Calu3 (cell line): ENCODE results near the gene WDR5B. TPM values are rescaled to one million over a fixed set of nuclear protein-coding genes. Genes with fewer than 3 reads are reported as not detected.

Source experiments
- BruUV-seq: library from RNA; stranded (reverse); fragments of 400-500 nt; replicated peaks from 2 replicates; lab custom pipeline; 2021; lab: Mats Ljungman, UMichigan
- CTCF ChIA-PET: fragments of 300-600 bp; sonication (Branson Sonifier 250); formaldehyde crosslinking; loops from one replicate; lab custom pipeline; 2022; ENCODE audit warnings: antibody characterized with exemption; lab: Charles Lee
- DNase-seq: peaks from one replicate; pipeline ENCODE4 v3.0.0; 2022
- H3K27ac Mint-ChIP-seq: one replicate; pipeline ENCODE4 v1.8.0; 2022; ENCODE audit warnings: mixed read lengths; ENCODE audit not compliant: unreplicated experiment
- H3K27me3 Mint-ChIP-seq: one replicate; pipeline ENCODE4 v1.8.0; 2022; ENCODE audit warnings: mixed read lengths; ENCODE audit not compliant: unreplicated experiment
- H3K36me3 Mint-ChIP-seq: one replicate; pipeline ENCODE4 v1.8.0; 2022; ENCODE audit warnings: mild to moderate bottlenecking, moderate library complexity, mixed read lengths; ENCODE audit not compliant: insufficient read depth, unreplicated experiment
- H3K4me1 Mint-ChIP-seq: one replicate; pipeline ENCODE4 v1.8.0; 2022; ENCODE audit warnings: mild to moderate bottlenecking, low read depth, mixed read lengths; ENCODE audit not compliant: unreplicated experiment
- H3K4me3 Mint-ChIP-seq: one replicate; pipeline ENCODE4 v1.8.0; 2022; ENCODE audit warnings: mild to moderate bottlenecking, low read depth, moderate library complexity, mixed read lengths; ENCODE audit not compliant: unreplicated experiment
- H3K9me3 Mint-ChIP-seq: one replicate; pipeline ENCODE4 v1.8.0; 2022; ENCODE audit warnings: low read depth, mixed read lengths; ENCODE audit not compliant: unreplicated experiment
- intact Hi-C: fragments of 100-400 bp; cut with micrococcal nuclease; formaldehyde crosslinking; loops from one replicate; pipeline ENCODE4 v1.10.0; 2022; ENCODE audit not compliant: unreplicated experiment
- total RNA-seq: library from RNA; stranded (reverse); gene quantifications from 2 replicates; pipeline ENCODE4 v1.2.3, GENCODE V29; 2022
- TF ChIP-seq, protein P1 (sequence below): fragments of 200-600 bp; IDR thresholded peaks from one replicate; pipeline ENCODE4 v1.8.0; 2022; ENCODE audit warnings: antibody characterized with exemption; ENCODE audit not compliant: unreplicated experiment

Gene WDR5B
- total RNA-seq, 1 experiment from 2014 or later, result 7.9 TPM

DNA sequence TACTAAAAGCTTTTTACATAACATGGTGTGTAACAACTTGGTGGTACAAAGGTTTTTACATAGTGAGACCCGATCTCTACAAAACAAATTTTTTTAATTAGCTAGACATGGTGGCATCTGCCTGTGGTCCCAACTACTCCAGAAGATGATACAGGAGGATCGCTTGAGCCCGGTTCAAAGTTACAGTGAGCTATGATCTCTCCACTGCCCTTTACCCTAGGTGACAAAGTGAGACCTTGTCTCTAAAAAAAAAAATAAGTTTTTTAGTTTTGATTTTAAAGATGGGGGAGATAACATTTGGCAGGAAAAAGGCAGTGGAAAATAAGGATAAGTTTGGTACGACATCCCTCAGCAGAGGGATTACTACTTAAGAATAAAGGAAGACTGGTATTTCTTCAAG is 26.0 kb downstream of the WDR5B start:
- H3K9me3 Mint-ChIP-seq, result no peaks in the 10 kb centered on the region
- CTCF ChIA-PET, result no interaction called here
- no peak overlapping the region for H3K4me3 Mint-ChIP-seq
- intact Hi-C loops, result no loop called here
- DNase-seq, result no peak
- H3K4me1 Mint-ChIP-seq, result no peaks in the 10 kb centered on the region
- no TSS peak for BruUV-seq
- no peak overlapping the region for H3K27ac Mint-ChIP-seq
- TF ChIP-seq, protein P1, sequence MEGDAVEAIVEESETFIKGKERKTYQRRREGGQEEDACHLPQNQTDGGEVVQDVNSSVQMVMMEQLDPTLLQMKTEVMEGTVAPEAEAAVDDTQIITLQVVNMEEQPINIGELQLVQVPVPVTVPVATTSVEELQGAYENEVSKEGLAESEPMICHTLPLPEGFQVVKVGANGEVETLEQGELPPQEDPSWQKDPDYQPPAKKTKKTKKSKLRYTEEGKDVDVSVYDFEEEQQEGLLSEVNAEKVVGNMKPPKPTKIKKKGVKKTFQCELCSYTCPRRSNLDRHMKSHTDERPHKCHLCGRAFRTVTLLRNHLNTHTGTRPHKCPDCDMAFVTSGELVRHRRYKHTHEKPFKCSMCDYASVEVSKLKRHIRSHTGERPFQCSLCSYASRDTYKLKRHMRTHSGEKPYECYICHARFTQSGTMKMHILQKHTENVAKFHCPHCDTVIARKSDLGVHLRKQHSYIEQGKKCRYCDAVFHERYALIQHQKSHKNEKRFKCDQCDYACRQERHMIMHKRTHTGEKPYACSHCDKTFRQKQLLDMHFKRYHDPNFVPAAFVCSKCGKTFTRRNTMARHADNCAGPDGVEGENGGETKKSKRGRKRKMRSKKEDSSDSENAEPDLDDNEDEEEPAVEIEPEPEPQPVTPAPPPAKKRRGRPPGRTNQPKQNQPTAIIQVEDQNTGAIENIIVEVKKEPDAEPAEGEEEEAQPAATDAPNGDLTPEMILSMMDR, result no peak
- H3K27me3 Mint-ChIP-seq, result no peaks in the 10 kb centered on the region
- no peaks in the 10 kb centered on the region for H3K36me3 Mint-ChIP-seq

- H3K4me1 Mint-ChIP-seq, result no peaks in the 10 kb centered on the region
- no peaks in the 10 kb centered on the region for H3K9me3 Mint-ChIP-seq
- DNase-seq, result no peak
- CTCF ChIA-PET, result no interaction called here
- peaks cover 4% of the 10 kb centered on the region for H3K36me3 Mint-ChIP-seq
- no peak overlapping the region for H3K27ac Mint-ChIP-seq
- no TSS peak for BruUV-seq
- TF ChIP-seq, protein P1, result no peak
- H3K27me3 Mint-ChIP-seq, result no peaks in the 10 kb centered on the region
- no peak overlapping the region for H3K4me3 Mint-ChIP-seq
- intact Hi-C loops, result no loop called here
These were observed 26.7 kb downstream of the WDR5B start for GRCh38 chr3:122389197-122389596.

- no peak overlapping the region for H3K27ac Mint-ChIP-seq
- BruUV-seq, result no TSS peak
- TF ChIP-seq, protein P1, result no peak
- no peaks in the 10 kb centered on the region for H3K27me3 Mint-ChIP-seq
- intact Hi-C loops, result no loop called here
- no peak for DNase-seq
- no peaks in the 10 kb centered on the region for H3K4me1 Mint-ChIP-seq
- CTCF ChIA-PET, result no interaction called here
- H3K4me3 Mint-ChIP-seq, result no peak overlapping the region
- H3K9me3 Mint-ChIP-seq, result no peaks in the 10 kb centered on the region
- H3K36me3 Mint-ChIP-seq, result peaks cover 19% of the 10 kb centered on the region
These were observed 28.2 kb downstream of the WDR5B start for GRCh38 chr3:122387709-122388108.

- Mint-ChIP-seq H3K27ac (peak within 1 kb of the TSS; percentile 78), H3K36me3 (peaks cover 22% of the 10 kb centered on the region), H3K4me1 (peaks cover 9% of the 10 kb centered on the region), H3K27me3 (no peaks in the 10 kb centered on the region), H3K4me3 (peak within 1 kb of the TSS; percentile 87), H3K9me3 (no peaks in the 10 kb centered on the region)
- no TSS peak for BruUV-seq
- CTCF ChIA-PET, result interaction anchor here (0.6 to 2.9 kb wide), 10 partner anchors 9 to 296 kb away, joined by 3 to 24 read pairs (median 5); partner anchors contain the start of genes DTX3L, PARP9 and WDR5B
- TF ChIP-seq, protein P1, result peak; percentile 39
- intact Hi-C loops, result no loop called here
- peak; percentile 97 for DNase-seq
These were observed 31.8 kb downstream of the WDR5B start, which contains the start of gene FAM162A for GRCh38 chr3:122383771-122384697. Gene FAM162A (plus strand): TSS chr3:122384182. CDS start chr3:122384266, 84 bp downstream.
